Right lobe of liver (tissue), 4 donors: Measurements from ENCODE around the gene DNAJC21.

ENCODE experiments used
- POLR2A ChIP-seq: fragments of 450-650 bp; IDR thresholded peaks from one replicate; pipeline ENCODE4 v1.6.1; 2017; ENCODE audit warnings: antibody characterized with exemption, mild to moderate bottlenecking
- TF ChIP-seq, protein P1 (sequence below), 4 donors: fragments of 200-600 bp in 3 of 4; fragments of 450-650 bp in 1 of 4; IDR thresholded peaks; one replicate each; pipeline versions ENCODE4 v1.5.1 to v1.8.0; 2016 to 2022; ENCODE audit warnings: antibody characterized with exemption in 4 of 4, mild to moderate bottlenecking in 2 of 4
- donor health status: DM: no; HTN: no; CAD: no.
- donor health status: DM: no; HTN: no; CAD: no.
- donor health status: DM: no; HTN: yes; CAD: no.

GRCh38 chr5:34891981-34892380 is 37.4 kb upstream of the DNAJC21 start:
- TF ChIP-seq, protein P1, sequence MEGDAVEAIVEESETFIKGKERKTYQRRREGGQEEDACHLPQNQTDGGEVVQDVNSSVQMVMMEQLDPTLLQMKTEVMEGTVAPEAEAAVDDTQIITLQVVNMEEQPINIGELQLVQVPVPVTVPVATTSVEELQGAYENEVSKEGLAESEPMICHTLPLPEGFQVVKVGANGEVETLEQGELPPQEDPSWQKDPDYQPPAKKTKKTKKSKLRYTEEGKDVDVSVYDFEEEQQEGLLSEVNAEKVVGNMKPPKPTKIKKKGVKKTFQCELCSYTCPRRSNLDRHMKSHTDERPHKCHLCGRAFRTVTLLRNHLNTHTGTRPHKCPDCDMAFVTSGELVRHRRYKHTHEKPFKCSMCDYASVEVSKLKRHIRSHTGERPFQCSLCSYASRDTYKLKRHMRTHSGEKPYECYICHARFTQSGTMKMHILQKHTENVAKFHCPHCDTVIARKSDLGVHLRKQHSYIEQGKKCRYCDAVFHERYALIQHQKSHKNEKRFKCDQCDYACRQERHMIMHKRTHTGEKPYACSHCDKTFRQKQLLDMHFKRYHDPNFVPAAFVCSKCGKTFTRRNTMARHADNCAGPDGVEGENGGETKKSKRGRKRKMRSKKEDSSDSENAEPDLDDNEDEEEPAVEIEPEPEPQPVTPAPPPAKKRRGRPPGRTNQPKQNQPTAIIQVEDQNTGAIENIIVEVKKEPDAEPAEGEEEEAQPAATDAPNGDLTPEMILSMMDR (IDR thresholded peaks at IDR 0.05): no peak
- no peak for TF ChIP-seq POLR2A
